ENCODE measurements around the gene HMX1.

Gene HMX1

DNA sequence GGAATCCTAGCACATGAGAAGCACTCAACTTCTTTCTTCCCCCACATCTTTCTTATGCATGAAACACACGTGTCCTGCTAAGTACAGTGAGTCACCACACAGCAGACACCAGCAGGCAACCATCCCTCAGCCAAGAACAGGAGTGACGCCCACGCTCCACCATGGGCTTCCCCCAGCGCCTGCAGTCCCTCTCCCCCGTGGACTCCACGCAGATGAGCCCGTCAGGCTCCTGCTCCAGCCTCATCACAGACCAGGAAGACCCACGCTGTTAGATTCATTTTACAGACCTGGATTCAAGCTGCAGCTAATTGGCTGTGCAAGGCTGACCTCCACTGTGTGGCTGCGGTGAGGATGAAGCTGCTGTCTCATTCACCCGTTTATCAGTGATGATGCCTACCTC is 16.7 kb downstream of the HMX1 start:
- no peak for DNase-seq

DNA sequence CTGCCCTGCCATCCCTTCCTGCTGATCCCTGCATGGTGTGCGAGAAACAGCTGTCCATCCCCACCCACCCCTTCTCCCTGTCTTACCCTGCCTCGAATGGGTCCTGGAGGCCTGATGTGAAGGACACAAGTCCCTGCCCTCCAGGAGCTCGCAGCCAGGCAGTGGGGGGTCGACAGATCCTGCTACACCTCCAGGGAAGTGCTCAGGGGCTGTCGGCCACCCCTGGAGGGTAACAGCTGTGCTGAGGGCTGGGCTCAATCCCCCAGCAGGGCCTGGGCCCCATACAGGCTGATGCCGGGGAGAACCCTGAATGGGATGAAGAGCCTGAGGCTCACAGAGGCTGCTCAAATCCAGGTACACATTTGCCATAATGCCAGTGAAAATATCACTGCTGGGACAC is 17.6 kb downstream of the HMX1 start:
- no peak for DNase-seq

DNA sequence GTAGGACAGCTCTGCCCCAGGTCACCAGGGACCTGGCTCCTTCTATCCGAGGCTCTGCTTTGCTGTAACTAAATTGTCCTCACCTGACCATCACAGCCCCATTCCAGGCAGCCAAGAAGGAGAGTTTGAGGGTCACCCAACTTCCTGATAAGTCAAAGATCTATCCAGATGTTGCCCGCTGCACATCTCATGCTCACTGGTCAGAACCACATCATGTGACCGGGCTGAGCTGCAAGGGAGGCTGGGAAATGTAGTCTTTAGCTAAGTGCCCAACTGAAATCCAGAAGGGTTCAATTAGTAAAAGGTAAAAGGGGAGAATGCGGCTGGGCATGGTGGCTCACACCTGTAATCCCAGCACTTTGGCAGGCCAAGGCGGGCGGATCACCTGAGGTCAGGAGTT is 18.4 kb downstream of the HMX1 start:
- DNase-seq: no peak

DNA sequence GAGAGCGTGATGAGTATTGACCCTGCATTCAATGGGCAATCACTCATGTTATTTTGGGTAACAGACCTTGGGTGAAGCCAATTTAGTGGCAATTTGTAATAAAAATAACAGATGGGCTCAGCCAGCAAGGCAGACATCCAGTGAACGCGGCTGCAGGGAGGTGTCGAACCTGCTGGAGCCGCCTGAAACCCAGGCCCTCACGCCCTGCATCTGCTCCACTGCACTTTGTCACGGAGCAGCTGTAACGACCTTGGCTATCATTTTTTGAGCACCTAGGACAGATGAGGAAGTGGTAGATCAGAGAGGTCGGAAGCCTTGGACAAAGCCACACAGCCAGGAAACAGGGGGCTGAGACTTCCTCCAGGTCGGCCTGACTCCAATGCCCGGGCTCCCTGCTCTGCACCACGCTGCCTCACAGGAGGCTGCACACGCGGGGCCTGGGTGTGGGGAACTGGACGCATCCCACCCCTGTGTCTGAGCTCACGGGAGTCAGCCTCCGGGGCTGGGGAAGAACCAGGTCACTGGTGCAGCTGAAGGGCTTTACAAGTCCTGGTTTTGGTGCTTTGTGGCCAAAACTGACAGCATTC is 19.4 kb downstream of the HMX1 start:
- no peak for DNase-seq

DNA sequence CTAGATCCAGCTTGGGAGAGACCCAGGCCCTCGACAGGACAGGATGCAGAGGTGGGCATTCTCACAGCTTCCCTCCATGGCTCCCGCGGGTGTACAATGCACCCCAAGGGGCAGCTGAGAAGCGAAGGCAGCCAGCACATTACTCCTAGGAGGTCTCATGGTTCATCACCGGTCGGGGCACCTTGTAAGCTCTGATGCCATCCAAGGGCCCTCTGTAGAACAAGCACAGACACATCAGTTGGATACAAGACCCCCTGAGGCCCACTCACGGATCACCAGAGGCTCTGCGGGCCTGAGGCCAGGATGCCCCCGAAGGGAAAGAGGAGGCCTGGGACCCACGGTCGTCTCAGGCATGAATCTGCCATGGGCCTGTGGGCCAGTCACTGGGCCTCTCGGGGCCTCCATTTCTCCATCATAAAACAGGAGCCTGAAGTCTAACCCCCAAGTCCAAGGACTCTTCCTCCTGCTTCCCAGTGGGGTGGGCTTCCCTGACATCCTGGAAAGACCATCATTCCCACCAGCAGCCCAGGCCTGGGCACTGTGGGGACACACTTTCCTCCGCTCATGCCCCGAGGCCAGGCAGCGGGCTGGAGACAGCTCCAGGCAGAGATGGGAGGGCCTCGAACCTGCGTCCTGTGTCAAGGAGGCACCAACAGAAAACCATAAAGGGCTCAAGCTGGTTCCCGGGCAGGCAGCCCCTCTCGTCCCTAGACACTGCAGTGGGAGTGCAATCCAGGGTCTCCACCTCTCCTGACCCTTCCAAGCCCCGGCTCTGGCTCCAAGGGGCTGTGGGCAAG is 20.1 kb downstream of the HMX1 start:
- no peak for DNase-seq

DNA sequence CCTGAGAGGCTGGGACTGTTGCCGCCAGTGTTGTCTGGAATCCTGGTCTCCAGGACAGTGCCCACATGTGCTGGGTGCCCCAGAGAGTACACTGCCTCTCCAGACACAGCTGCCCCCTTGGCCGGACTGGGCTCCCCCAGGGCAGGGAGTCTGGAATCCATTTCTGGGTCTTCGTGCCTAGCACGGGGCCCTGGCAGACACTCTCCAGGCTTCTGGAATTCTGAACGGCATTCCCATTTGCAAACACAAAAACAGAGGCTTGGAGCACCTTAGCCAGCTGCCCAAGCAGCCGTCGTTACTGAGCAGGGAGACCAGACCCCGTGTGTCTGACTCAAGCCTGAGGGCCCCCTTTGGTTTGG is 20.8 kb downstream of the HMX1 start:
- no peak for DNase-seq

DNA sequence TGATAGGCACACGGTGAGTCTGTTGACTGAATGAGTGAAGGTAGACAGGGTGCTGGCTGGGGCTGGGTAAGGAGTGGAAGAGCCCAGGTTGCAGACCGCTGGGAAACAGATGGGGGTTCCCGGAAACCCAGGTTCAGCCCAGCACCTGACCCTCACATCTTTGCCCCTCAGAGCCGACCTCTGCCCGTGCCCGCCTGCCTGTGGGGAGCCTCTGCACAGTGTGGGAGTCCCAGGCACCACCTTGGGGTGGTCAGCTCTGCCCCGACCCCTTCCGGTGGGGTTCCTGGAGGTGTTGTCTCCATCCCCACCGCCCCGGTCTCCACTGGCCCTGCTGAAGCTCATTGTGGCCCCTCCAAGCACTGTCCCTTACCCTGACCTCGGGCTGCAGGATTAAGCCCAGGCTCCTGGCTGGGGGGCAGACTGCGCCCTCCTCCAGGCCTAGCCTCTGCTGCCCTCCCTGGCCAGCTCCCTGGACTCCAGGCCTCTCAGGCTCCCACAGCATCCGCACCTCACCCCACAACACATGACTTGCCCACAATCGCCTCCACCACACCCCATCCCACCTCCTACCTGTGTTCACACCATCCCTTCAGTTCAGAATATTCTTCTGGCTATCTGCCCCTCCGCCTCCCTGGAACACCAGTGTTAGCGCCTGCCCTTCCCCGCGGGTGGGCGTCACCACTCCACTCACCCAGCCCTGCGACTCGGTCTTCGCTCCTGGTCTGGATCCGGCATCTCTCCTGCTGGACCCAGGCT is 21.4 kb downstream of the HMX1 start:
- no peak for DNase-seq

DNA sequence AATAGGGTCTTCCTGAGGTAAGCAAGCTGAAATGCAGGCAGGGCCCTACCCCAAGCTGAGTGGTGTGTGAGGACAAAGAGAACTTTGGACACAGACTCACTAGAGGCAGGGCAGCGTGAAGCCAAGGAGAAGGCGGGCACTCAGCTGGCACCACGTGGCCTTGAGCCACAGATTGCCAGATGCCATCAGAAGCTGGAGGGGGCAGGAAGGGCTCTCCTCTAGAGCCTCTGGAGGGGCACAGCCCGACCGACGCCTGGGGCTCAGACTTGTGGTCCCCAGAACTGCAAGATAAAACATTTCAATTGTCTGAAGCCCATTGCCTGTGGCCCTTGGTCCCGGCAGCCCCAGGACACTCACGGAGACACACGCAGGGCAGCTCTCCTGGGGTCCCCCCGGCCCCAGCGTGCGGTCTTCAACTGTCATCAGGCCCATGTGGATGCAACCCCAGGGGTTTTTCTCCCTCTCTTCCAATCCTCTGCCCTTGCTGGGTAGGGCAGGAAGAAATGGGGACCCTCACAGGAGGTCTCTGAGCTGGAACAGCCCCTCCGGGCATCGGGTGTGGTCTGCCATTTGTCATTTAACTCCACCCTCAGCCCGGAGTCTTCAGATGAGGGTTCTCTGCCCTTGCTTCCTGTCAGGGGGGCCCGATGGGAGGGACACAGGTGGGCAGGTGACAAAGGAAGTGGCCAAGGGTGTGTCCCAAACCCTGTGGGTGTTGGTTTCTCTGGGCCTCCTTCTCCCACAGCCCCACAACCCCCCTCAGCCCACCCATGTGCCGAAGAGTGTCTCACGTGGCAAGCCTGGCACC is 22.2 kb downstream of the HMX1 start:
- DNase-seq: no peak

DNA sequence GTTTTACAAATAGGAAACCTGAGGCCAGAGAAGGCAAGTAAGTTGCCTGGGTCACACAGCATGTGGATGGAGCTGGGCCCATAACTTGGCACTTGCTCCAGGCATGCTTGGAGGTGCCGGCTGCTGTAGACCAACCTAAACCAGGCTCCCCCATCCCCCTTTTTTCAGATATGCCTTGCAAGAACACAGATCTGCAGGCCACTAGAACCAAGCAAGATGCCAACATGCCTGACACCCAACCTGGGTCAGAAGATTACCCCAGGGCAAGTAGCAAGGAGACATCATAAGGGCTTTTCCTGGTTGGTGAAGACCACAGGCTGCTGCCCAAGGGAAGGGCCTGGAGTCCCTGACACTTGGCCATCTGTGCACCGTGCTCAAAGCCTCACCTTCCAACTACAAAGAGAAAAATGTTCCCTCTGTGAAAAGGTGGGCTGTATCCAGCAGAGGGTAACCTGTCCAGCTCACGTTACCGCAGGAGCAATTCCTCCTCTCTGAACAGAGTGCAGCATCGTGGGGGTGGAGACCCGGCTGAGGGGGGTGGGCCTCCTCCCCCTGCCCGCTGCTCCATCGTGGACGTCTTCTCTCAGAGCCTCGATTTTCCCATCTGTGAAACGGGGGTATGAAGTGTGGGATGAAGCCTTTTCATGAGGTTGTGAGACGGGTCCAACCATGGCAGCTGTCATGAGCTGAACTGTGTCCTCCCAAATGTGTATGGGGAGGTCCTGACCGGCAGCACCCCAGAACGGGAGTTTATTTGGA is 23.0 kb downstream of the HMX1 start:
- no peak for DNase-seq

DNA sequence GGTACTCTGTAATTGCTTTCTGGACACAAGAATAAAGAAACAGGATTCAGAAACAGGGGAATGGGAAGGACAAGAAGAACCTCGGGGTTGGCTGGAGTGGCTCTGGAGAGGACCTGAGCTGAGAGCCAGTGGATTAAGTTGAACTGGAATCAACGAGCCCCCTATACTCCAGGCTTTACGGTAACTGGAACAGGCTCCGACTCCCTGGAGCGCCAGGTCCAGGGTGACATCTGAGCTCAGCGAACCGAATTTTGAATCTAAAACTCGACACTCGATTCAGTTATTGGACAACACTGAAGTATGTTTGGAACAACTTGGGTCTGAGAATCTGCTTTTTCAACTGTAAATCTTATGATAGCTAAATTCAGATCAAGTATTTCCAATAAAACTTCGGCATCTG is 23.9 kb downstream of the HMX1 start:
- DNase-seq: no peak

DNA sequence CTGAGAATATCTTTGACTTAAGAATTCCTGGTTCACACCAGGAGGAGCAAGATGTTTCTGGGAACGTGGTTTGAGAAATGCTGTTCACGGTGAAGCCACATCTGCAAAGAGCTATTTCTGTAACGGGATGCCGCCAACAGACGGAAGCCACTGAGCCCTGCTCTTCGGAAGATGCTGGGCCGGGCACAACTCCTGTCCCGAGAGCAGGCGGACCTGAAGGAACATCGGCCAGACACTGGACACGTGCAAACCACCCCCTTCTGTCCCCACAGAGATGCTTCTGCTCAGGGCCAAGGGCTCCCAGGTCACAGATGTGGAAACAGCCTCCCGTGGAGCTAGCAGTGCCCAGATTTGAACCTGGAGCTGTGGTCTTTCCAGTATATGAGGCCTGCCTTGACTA is 24.3 kb downstream of the HMX1 start:
- no peak for DNase-seq

DNA sequence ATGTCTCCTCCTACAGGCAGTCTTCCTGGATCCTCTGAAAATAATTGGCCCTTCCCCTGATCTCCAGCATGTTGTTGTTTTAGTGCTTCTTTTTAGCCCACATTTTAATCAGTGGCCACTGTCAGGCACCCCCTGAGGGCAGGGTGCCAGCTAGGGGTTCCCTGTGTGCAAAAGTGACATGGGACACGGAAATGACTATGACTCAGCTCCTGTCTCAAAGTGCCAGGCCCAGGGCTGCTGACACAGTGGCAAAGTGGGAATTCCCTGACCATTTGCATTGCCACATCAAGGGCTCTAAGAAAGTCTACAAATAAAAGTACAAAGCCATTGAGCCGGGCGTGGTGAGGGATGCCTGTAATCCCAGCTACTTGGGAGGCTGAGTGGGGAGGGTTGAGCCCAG is 24.8 kb downstream of the HMX1 start:
- DNase-seq: no peak

DNA sequence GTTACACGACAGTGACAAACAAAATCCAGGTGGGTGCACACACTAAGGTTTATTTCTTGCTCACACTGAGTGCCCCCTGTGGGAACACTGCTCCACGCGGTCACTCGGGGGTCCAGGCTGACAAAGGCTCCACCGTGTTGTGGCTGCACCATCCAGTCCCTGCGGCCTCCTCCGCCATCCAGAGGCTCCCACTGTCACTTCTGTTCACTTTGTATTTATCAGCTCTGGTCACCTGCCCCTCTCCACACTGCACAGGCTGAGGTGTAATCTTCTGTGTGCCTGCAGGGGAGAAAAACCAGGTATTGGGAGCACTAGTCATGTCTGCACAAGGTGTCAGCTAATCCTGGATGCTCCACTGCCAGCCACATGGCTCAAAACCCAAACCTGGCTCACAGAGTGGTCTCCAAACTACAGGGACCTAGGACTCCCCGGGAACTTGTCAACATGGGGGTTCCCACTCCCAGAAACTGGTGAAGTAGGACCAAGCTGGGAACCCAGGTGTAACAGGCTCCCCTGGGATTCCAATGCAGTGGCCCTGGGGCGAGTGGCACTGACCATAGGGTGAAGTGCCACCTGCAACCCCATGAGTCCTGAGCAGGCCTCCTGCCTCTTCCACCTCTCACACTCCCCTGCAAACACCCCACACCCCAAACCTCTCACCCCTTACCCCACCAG is 25.5 kb downstream of the HMX1 start:
- DNase-seq: no peak

DNA sequence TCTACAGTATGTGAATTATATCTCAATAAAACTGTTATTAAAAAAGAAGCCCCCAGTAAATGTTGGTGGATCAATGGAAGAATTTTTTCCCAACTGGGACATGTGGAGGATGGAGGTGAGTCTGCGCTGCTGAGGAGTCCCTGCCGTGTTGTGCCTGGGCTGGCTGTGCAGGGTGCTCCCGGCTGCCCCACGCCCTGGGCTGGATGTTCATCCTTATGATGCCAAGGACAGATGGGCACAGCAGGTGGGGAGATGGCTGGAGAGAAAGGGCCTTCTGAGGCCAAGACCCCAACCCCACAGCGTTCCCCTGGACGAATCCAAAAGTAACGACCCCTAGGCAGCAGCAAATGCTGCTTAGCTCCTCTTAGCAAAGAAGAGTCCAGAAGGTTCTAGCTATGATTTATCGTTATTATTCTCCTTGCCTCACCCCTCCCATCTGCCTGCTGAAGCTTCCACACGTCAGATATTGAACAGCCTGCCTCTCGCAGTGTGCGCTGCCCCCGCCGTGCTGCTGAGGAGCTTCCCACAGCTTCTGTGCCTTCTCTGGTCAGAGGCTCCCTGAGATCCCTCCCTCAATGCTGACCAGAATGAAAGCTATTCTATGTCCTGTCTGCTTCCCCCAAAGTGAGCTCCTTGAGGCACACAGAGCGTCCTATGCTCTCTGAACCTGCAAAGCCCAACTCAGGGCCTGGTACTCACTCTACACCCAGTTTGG is 26.5 kb downstream of the HMX1 start:
- DNase-seq: no peak

DNA sequence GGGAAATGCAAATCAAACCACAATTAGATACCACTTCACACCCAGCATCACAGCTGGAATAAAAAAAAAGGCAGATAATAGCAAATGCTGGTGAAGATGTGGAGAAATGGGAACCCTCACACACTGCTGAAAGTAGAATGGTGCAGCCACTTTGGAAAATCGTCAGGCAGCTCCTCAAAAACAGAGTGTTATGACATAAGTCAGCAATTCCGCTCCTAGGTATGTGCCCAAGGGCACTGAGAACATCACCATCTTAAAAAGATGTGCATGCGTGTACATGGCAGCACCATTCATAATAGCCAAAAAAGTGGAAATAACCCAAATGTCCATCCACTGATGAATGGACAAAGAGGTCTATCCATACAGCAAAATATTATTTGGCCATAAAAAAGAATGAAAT is 28.0 kb downstream of the HMX1 start:
- DNase-seq: no peak

DNA sequence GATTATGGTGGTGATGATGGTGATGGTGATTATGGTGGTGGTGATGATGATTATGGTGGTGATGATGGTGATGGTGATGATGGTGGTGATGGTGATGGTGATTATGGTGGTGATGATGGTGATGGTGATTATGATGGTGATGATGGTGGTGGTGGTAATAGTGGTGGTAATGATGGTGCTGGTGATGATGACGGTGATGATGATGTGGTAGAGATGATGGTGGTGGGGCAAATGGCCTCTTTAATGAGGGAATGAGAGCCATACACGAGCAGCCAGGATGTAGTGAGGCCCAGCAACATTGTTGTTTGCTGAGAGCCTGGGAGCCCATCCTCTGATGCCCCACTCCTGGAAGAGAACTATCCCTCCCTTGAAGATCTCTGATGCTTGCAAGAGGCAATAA is 29.0 kb downstream of the HMX1 start:
- DNase-seq: no peak

DNA sequence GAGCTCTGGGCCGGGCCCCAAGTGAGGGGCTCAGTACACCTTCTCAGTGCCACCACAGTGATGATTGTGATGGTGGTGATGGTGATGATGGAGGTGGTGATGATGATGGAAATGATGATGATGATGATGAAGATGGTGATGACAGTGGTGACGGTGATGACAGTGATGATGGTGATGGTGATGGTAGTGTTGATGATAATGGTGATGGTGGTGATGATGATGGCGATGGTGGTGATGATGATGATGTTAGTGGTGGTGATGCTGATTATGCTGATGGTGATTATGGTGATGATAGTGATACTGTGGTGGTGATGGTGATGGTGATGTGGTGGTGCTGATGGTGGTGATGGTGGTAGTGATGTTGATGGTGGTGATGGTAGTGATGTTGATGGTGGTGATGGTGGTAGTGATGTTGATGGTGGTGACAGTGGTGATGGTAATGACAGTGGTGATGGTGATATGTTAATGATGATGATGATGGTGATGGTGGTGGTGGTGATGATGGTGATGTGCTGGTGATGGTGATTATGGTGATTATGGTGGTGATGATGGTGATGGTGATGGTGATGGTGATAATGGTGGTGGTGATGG is 29.9 kb downstream of the HMX1 start:
- no peak for DNase-seq

DNA sequence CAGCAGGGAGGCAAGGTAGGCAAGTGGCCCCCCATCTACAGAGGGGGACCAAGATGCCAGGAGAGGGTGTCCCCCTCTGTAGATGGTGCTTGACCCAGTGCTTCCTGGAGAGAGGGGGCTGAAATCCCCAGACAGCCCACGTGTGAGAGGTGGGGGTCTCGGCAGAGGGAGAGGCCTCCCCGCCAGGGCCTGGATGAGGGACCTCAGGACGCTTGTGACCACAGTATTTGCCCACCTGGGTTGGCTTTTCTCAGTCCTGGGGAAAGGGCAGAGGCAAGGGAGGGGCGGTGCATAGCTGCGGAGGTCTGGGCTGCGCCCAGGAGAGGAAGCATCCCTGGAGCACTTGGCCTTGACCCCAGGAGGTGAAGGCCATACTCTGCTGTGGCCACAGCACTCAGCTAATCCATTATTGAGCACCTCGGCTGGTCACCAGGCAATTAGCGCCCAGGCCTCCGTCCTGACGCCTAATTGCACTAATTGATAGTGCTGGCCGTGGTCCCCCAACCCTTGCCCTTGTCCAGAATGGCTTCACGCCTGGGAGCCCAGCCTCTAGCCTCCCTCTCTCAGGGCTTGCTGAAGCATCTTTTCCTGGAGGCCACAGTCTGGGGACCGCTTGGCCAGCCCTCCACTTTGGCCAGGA is 30.7 kb downstream of the HMX1 start:
- no peak for DNase-seq

DNA sequence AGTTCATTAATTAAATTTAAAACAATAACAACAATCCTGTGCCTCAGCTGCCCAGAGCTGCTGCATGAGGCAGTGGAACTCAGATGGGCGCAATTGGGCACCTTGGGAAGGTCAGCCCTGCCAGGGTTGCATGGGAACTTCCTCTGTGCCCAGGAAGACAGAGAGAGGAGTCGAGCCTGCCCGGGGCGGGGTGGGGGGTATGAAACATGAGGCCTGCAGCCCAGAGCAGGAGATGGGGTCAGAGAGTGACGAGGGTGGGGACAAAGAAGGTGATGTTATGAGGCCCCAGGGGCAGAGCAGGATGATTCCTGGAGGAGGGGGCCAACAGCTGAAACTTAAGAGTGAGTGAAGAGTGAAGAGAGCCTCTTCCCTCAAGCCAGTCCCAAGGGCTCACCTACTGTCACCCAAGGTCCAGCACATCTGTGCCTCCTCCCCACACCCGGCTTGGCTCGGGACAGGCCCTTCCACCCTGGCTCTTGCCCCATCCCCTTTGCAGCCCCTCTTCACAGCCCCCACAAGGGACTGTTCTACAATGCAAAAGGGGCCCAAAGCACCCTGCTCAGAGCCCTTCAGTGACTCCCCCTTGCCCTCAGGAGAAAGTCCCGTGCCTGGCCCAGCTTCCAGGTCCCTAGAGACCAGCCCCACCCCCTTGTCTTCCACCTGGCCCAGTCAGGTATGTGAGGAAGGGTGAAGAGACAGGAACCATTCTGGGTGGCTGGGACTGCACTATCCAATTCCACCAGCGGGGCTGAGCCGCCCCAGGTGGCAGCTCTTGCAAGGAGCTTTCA is 31.4 kb downstream of the HMX1 start:
- no peak for DNase-seq
